Astrocyte (in vitro differentiated cells and primary cell): ENCODE data around the gene MEIOC. TPM values are rescaled to one million over a fixed set of nuclear protein-coding genes. Genes with fewer than 3 reads are reported as not detected.

Source experiments
- DNase-seq: peaks from one replicate; pipeline ENCODE4 v3.0.0-alpha.2; 2010; ENCODE audit warnings: low read depth
- FAIRE-seq: peaks from 2 replicates; lab custom pipeline; 2011; peaks lifted over from hg19 to GRCh38; lab: Jason Lieb, UNC
- H2AFZ ChIP-seq: 2 replicates; pipeline ENCODE4 v1.6.0; 2012; ENCODE audit warnings: low read depth, low read length, inconsistent platforms
- H3K27ac ChIP-seq: 2 replicates; pipeline ENCODE4 v1.5.1; 2011; ENCODE audit warnings: low read depth, low read length, inconsistent platforms
- H3K27me3 ChIP-seq: 2 replicates; pipeline ENCODE4 v1.6.0; 2011; ENCODE audit warnings: low read length, inconsistent platforms; ENCODE audit not compliant: insufficient read depth
- H3K36me3 ChIP-seq: 2 replicates; pipeline ENCODE4 v1.5.1; 2011; ENCODE audit warnings: low read length, inconsistent platforms; ENCODE audit not compliant: insufficient read depth
- H3K4me1 ChIP-seq: 2 replicates; pipeline ENCODE4 v1.5.1; 2011; ENCODE audit warnings: low read length, inconsistent platforms; ENCODE audit not compliant: insufficient read depth
- H3K4me2 ChIP-seq: 2 replicates; pipeline ENCODE4 v1.6.0; 2012; ENCODE audit warnings: low read length, inconsistent platforms
- H3K4me3 ChIP-seq: 2 replicates; pipeline ENCODE4 v1.5.1; 2011; ENCODE audit warnings: low read depth, mild to moderate bottlenecking, low read length, inconsistent platforms; ENCODE audit not compliant: insufficient read depth
- H3K79me2 ChIP-seq: 2 replicates; pipeline ENCODE4 v1.6.0; 2012; ENCODE audit warnings: mild to moderate bottlenecking, low read length, inconsistent platforms; ENCODE audit not compliant: insufficient read depth
- H3K9ac ChIP-seq: 2 replicates; pipeline ENCODE4 v1.6.0; 2012; ENCODE audit warnings: mild to moderate bottlenecking, low read length, inconsistent platforms
- H3K9me3 ChIP-seq: 2 replicates; pipeline ENCODE4 v1.5.1; 2012; ENCODE audit warnings: low read depth, mild to moderate bottlenecking, low read length, inconsistent platforms; ENCODE audit not compliant: insufficient read depth
- H4K20me1 ChIP-seq: 2 replicates; pipeline ENCODE4 v1.6.0; 2012; ENCODE audit warnings: low read length, inconsistent platforms; ENCODE audit not compliant: insufficient read depth
- H3K27ac Mint-ChIP-seq: one replicate; pipeline ENCODE4 v1.8.0; 2021; ENCODE audit warnings: mild to moderate bottlenecking, mixed read lengths; ENCODE audit not compliant: unreplicated experiment
- H3K27me3 Mint-ChIP-seq: one replicate; pipeline ENCODE4 v1.8.0; 2021; ENCODE audit warnings: low read depth, mixed read lengths; ENCODE audit not compliant: unreplicated experiment
- H3K36me3 Mint-ChIP-seq: one replicate; pipeline ENCODE4 v1.8.0; 2021; ENCODE audit warnings: low read depth, mixed read lengths; ENCODE audit not compliant: unreplicated experiment
- H3K4me1 Mint-ChIP-seq: one replicate; pipeline ENCODE4 v1.8.0; 2021; ENCODE audit warnings: low read depth, mixed read lengths; ENCODE audit not compliant: unreplicated experiment
- H3K4me3 Mint-ChIP-seq: one replicate; pipeline ENCODE4 v1.8.0; 2021; ENCODE audit warnings: mild to moderate bottlenecking, moderate library complexity, mixed read lengths; ENCODE audit not compliant: unreplicated experiment
- H3K9me3 Mint-ChIP-seq: one replicate; pipeline ENCODE4 v1.8.0; 2021; ENCODE audit warnings: mild to moderate bottlenecking, mixed read lengths; ENCODE audit not compliant: unreplicated experiment
- EZH2 ChIP-seq: IDR thresholded peaks from 2 replicates; pipeline ENCODE4 v1.6.1; 2012; ENCODE audit warnings: mild to moderate bottlenecking, low read length, inconsistent platforms; ENCODE audit not compliant: insufficient read depth
- total RNA-seq: library from RNA; stranded (reverse); gene quantifications from 2 replicates; pipeline ENCODE4 v1.2.1, GENCODE V29; 2021
- TF ChIP-seq, protein P1 (sequence below): IDR thresholded peaks from 2 replicates; pipeline ENCODE4 v1.5.1; 2011; ENCODE audit warnings: low read depth, mild to moderate bottlenecking, inconsistent platforms, low read length, moderate library complexity; ENCODE audit not compliant: insufficient read depth

Gene MEIOC
- total RNA-seq, 1 donor from 2014 or later: 0.45 TPM

DNA sequence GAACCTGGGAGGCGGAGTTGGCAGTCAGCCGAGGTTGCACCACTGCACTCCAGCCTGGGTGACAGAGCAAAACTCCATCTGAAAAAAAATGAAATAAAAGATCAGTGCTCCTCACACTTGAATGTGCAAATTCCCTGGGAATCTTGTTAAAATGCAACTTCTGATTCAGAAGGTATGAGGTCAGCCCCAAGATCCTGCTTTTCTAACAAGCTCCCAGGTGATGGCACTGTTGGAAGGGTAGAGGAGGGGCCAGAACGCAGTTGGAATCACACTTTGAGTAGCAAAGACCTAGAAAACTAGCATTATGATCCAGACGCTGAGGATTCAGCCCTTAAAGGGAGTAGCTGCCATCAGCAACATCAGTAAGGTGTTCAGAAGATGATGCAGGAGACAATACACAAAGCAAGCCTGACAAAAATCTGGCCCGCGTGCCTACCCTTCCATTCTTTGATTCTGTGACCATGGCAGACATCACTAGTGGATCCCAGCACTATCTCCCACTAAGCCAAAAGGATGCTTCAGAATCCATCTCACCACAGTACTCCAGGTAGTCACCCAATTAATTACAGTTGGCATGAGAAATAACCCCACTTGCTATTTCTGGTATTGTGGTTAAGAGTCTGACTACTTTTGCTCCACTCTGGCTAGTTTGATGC lies 33.1 kb upstream of the MEIOC start:
- H4K20me1 ChIP-seq: no peaks in the 10 kb centered on the region
- no peak overlapping the region for H3K4me3 ChIP-seq
- no peak overlapping the region for H3K9ac ChIP-seq
- DNase-seq (peak; percentile 66), FAIRE-seq (no peak)
- no peak overlapping the region for H2AFZ ChIP-seq
- no peaks in the 10 kb centered on the region for H3K36me3 ChIP-seq
- Mint-ChIP-seq H3K9me3 (no peaks in the 10 kb centered on the region), H3K4me3 (no peak overlapping the region), H3K27ac (no peak overlapping the region), H3K4me1 (peaks cover 7% of the 10 kb centered on the region), H3K27me3 (peaks cover 8% of the 10 kb centered on the region), H3K36me3 (no peaks in the 10 kb centered on the region)
- no peak overlapping the region for H3K4me2 ChIP-seq
- no peak overlapping the region for H3K27ac ChIP-seq
- H3K4me1 ChIP-seq: peaks cover 4% of the 10 kb centered on the region
- TF ChIP-seq, protein P1, sequence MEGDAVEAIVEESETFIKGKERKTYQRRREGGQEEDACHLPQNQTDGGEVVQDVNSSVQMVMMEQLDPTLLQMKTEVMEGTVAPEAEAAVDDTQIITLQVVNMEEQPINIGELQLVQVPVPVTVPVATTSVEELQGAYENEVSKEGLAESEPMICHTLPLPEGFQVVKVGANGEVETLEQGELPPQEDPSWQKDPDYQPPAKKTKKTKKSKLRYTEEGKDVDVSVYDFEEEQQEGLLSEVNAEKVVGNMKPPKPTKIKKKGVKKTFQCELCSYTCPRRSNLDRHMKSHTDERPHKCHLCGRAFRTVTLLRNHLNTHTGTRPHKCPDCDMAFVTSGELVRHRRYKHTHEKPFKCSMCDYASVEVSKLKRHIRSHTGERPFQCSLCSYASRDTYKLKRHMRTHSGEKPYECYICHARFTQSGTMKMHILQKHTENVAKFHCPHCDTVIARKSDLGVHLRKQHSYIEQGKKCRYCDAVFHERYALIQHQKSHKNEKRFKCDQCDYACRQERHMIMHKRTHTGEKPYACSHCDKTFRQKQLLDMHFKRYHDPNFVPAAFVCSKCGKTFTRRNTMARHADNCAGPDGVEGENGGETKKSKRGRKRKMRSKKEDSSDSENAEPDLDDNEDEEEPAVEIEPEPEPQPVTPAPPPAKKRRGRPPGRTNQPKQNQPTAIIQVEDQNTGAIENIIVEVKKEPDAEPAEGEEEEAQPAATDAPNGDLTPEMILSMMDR: no peak
- no peak for TF ChIP-seq EZH2
- H3K79me2 ChIP-seq: no peaks in the 10 kb centered on the region
- H3K27me3 ChIP-seq: no peaks in the 10 kb centered on the region
- no peaks in the 10 kb centered on the region for H3K9me3 ChIP-seq

DNA sequence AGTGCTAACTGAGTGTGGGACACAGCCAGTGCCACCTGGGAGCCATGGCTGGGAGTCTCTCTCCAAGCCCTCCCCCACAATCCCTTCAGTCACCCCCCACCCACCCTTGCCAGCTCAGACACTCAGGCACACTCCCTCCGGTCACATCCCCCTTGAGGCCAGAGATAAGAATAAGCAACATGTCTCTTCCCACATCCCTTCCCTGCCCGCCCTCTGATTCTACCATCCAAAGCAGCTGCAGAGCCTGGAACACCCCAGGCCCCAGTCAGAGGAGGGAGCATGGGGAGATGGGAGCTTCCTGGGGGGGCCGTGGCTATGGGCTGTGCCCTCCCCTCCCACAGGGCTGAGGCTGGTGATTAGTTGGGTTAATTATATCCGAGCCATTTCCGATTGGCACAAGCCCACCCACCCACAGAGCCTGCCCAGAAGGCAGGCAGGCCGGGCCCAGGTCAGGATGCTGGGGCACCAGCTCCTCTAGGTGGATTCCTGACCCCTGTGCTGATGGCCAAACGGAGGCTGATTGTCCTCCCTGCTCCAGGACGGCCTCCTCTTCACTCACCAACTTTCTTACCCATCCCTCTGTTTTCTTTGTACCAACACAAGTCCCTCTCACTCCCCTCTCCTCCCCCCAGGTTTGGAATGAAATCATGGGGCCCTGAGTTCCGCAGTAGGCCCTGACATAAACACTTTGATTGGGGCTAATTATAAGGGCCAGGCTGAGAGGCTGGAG lies 28.6 kb upstream of the MEIOC start:
- H3K27me3 ChIP-seq: no peaks in the 10 kb centered on the region
- no peak for TF ChIP-seq EZH2
- TF ChIP-seq, protein P1: no peak
- H4K20me1 ChIP-seq: no peaks in the 10 kb centered on the region
- DNase-seq: no peak
- H2AFZ ChIP-seq: peak overlapping the region; percentile 87
- H3K27ac ChIP-seq: no peak overlapping the region
- no peak overlapping the region for H3K4me2 ChIP-seq
- Mint-ChIP-seq H3K4me1 (peaks cover 8% of the 10 kb centered on the region), H3K36me3 (no peaks in the 10 kb centered on the region), H3K27ac (no peak overlapping the region), H3K9me3 (no peaks in the 10 kb centered on the region), H3K4me3 (no peak overlapping the region), H3K27me3 (no peaks in the 10 kb centered on the region)
- FAIRE-seq: no peak
- no peak overlapping the region for H3K4me3 ChIP-seq
- no peaks in the 10 kb centered on the region for H3K9me3 ChIP-seq
- H3K9ac ChIP-seq: no peak overlapping the region
- no peaks in the 10 kb centered on the region for H3K79me2 ChIP-seq
- H3K36me3 ChIP-seq: no peaks in the 10 kb centered on the region
- peaks cover 7% of the 10 kb centered on the region for H3K4me1 ChIP-seq
